Uterus (tissue), 4 donors: ENCODE measurements around the gene NRXN2. TPM values are rescaled to one million over a fixed set of nuclear protein-coding genes. Genes with fewer than 3 reads are reported as not detected.
"Not testable (repeated sequence)": the region's sequence is repeated elsewhere in the genome, so short reads cannot be mapped to it uniquely, and the experiment has no call there.

ENCODE experiments used
- DNase-seq, 2 donors: peaks; one replicate each; pipeline ENCODE4 v3.0.0-alpha.2; 2019 to 2020
- H3K27ac ChIP-seq, 2 donors: fragments of 200-600 bp; sonication (generic); 1 replicate in 1 of 2; 2 replicates in 1 of 2; pipeline ENCODE4 v1.5.1; 2016 to 2018
- H3K27me3 ChIP-seq, 2 donors: fragments of 200-600 bp; sonication (generic); one replicate each; pipeline ENCODE4 v1.5.1; 2018 to 2019; ENCODE audit warnings: control low read depth in 1 of 2
- H3K36me3 ChIP-seq, 2 donors: fragments of 200-600 bp; sonication (generic); one replicate each; pipeline ENCODE4 v1.5.1; 2019; ENCODE audit warnings: control low read depth in 1 of 2
- H3K4me1 ChIP-seq, 2 donors: fragments of 200-600 bp; sonication (generic); one replicate each; pipeline ENCODE4 v1.5.1; 2018 to 2019; ENCODE audit warnings: control low read depth in 1 of 2
- H3K4me3 ChIP-seq, 2 donors: fragments of 200-600 bp; sonication (generic); 1 replicate in 1 of 2; 2 replicates in 1 of 2; pipeline ENCODE4 v1.5.1; 2018 to 2019; ENCODE audit warnings: mild to moderate bottlenecking in 1 of 2
- H3K9me3 ChIP-seq, 2 donors: fragments of 200-600 bp; sonication (generic); one replicate each; pipeline ENCODE4 v1.5.1; 2019; ENCODE audit warnings: control low read depth in 1 of 2
- CTCF ChIP-seq, 4 experiments: fragments of 200-600 bp in 2 of 4; fragments of 450-650 bp in 2 of 4; sonication (generic) in 2 of 4; IDR thresholded peaks; one replicate each; pipeline ENCODE4 v1.5.1; 2016 to 2019; ENCODE audit warnings: antibody characterized with exemption in 4 of 4, mild to moderate bottlenecking in 2 of 4, moderate library complexity in 1 of 4
- POLR2A ChIP-seq, 2 donors: fragments of 450-650 bp; IDR thresholded peaks; one replicate each; pipeline ENCODE4 v1.6.1; 2016; ENCODE audit warnings: antibody characterized with exemption in 2 of 2, mild to moderate bottlenecking in 1 of 2, moderate library complexity in 1 of 2
- intact Hi-C: fragments of 100-400 bp; cut with DNase I; formaldehyde crosslinking; loops from one replicate; pipeline ENCODE4 v1.15.1; 2023; ENCODE audit warnings: low total_unique reads
- total RNA-seq, 4 donors: library from RNA; depleted of rRNA in 3 of 4; stranded (reverse); fragments of >200 nt in 3 of 4; gene quantifications; one replicate each; pipeline versions ENCODE4 v1.1.0 to v1.2.4, GENCODE V29; 2014 to 2023
- donor health status: DM: yes; HTN: yes; CAD: no.

Gene NRXN2
- total RNA-seq, 4 donors from 2014 or later, result 0.88 to 48.4 (median 12.6) TPM

DNA sequence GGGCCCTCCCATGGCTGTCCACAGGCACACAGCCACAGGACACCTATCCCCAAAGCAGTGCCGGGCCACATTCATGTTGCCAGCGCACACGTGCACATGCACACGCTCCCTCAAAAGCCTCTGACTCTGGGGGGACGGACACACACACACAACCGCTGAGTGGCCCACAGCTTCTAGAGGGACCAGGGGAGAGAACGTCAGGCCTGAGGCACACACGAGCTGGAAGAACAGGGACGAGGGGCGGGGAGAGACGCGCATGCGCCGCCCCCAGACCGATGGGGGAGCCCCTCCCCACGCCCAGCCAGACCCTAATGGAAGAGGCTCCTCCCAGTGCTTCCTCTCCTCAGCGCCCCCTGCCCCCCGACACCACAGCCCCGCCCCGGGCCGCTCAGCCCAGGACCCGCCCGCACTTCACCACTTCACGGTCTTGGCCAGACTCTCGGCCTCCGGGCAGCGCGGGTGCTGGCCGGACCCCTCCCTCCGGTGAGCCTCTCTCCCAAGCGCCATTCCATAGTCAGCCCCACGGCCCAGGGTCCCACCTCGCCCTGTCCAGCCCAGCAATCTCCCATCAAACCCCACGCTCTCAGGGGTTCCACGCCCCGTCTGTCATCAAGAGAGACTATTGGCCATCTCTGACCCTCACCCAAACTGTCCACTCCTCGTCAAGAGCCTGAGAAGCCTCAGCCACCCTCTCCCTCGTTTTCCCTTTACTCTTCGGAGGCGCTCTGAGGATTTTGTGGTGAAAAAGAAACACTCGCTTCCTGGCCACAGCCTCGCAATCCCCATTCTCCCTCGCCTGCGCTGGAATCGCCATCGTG, 11.7 kb downstream of the NRXN2 start:
- Histone ChIP-seq H3K9me3 (no peaks in the 10 kb centered on the region), H3K27ac (no peak overlapping the region), H3K27me3 (peaks cover 27 to 53% of the 10 kb centered on the region in 2 donors), H3K36me3 (no peaks in the 10 kb centered on the region), H3K4me3 (no peak overlapping the region), H3K4me1 (peaks cover 0 to 13% of the 10 kb centered on the region in 2 donors)
- no peak for DNase-seq
- TF ChIP-seq POLR2A (IDR thresholded peaks at IDR 0.05), result no peak
- no peak for TF ChIP-seq CTCF (IDR thresholded peaks at IDR 0.05)
- intact Hi-C loops, result no loop called here

DNA sequence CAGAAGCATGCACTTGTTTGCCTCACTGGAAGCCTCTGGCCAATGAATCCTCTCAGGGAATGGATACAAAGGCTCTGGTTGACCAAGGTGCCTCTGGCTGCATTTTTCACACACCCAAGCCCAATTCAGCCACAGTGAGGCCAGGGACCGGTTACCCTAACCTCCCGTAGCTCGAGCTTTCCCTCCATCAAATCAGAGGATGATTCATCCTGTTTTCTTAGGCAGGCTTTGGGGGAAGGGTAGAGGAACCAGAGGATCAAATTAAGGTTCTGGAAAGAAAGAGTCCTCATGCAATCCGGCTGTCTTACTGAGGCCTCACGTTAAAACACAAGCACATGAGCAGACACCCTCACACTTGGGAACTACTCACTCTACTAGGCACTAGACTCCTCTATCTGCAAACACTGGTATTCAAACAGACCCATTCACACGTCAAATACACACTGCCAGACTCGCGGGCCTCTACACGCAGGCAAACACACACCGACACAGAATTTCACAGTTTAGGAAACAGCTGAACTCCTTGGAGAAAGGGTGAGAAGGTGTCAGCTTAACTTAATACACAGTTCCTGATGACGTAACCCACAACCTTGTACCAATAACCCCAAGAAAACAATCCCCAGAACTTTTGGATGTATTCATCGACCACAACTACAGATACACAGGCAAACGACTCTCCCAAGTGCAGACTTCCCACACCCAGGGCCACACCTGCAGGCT, 12.4 kb downstream of the NRXN2 start:
- peaks cover 0 to 13% of the 10 kb centered on the region in 2 donors for H3K4me1 ChIP-seq
- no peak for DNase-seq
- TF ChIP-seq CTCF (IDR thresholded peaks at IDR 0.05), result no peak
- no peak for TF ChIP-seq POLR2A (IDR thresholded peaks at IDR 0.05)
- H3K9me3 ChIP-seq, result no peaks in the 10 kb centered on the region
- peaks cover 24 to 47% of the 10 kb centered on the region in 2 donors for H3K27me3 ChIP-seq
- no peaks in the 10 kb centered on the region for H3K36me3 ChIP-seq
- H3K4me3 ChIP-seq, result no peak overlapping the region
- H3K27ac ChIP-seq, result no peak overlapping the region
- intact Hi-C loops, result no loop called here

GRCh38 chr11:64705501-64705900, 17.5 kb downstream of the NRXN2 start:
- no peak for DNase-seq
- TF ChIP-seq POLR2A (IDR thresholded peaks at IDR 0.05) (no peak), CTCF (IDR thresholded peaks at IDR 0.05) (no peak)
- Histone ChIP-seq H3K36me3 (no peaks in the 10 kb centered on the region), H3K4me3 (no peak overlapping the region), H3K27ac (no peak overlapping the region), H3K9me3 (no peaks in the 10 kb centered on the region), H3K27me3 (peaks cover 0 to 7% of the 10 kb centered on the region in 2 donors), H3K4me1 (no peaks in the 10 kb centered on the region)
- intact Hi-C loops, result no loop called here

- no peak overlapping the region for H3K4me3 ChIP-seq
- no peaks in the 10 kb centered on the region for H3K36me3 ChIP-seq
- intact Hi-C loops, result no loop called here
- DNase-seq, result no peak
- TF ChIP-seq CTCF (IDR thresholded peaks at IDR 0.05), result no peak
- no peak for TF ChIP-seq POLR2A (IDR thresholded peaks at IDR 0.05)
- no peaks in the 10 kb centered on the region for H3K27me3 ChIP-seq
- H3K27ac ChIP-seq, result no peak overlapping the region
- H3K9me3 ChIP-seq, result no peaks in the 10 kb centered on the region
- H3K4me1 ChIP-seq, result no peaks in the 10 kb centered on the region
These were observed 19.9 kb downstream of the NRXN2 start for GRCh38 chr11:64703048-64703447.

DNA sequence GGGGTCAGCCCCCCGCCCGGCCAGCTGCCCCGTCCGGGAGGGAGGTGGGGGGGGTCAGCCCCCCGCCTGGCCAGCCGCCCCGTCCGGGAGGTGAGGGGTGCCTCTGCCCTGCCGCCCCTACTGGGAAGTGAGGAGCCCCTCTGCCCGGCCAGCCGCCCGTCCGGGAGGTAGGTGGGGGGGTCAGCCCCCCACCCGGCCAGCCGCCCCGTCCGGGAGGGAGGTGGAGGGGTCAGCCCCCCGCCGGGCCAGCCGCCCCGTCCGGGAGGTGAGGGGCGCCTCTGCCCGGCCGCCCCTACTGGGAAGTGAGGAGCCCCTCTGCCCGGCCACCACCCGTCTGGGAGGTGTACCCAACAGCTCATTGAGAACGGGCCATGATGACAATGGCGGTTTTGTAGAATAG, 21.0 kb downstream of the NRXN2 start:
- H3K36me3 ChIP-seq, H3K27ac ChIP-seq, H3K27me3 ChIP-seq, DNase-seq, H3K4me1 ChIP-seq, H3K9me3 ChIP-seq, H3K4me3 ChIP-seq, intact Hi-C loops: not testable (repeated sequence)
